Measurements from ENCODE around the gene HDAC11. TPM values are rescaled to one million over a fixed set of nuclear protein-coding genes. Genes with fewer than 3 reads are reported as not detected.
"Not testable (repeated sequence)": the region's sequence is repeated elsewhere in the genome, so short reads cannot be mapped to it uniquely, and the experiment has no call there.

Gene HDAC11
- total and polyA plus RNA-seq, 2 donors: 7.4 to 27.1 TPM

DNA sequence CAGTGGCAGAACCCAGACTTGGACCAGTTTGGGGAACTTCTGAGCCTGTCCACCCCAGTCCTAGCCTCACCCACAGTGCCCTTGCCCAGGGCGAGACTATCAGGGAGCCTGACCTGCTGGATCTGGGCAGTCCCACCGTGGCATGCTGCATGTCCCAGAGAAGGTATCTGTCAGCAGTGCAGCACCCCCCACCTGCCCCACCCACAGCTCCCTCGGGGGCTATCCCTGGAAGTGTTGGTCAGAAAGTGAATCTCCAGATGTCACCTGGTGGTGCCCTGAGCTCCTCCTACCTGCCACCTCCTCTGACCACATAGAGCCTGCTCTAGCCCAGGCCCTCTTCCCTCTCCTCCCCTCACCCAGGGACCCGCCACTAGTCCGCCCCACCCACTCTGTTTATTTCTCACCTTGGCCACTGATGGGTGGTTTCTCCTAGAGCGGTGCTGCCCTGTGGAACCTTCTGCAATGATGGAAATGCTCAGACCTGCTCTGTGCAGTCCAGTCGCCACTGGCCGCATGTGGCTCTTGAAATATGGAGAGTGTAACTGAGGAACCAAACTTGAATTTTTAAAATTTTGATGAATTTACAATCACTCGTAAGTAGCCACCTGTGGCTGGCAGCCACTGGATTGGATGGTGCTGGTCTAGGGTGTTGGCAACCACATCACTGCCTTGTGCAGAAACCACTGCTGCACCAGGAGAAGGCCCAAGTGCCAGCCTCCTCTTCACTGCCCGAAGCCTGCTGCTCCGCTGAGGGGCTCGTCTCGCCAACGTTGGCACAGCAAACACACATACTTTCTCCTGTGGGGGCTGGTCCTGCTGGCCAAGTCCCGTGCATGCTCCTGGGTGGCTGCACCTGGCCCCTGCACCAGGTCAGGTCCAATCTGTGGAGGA is 13.1 kb downstream of the HDAC11 start:
- H3K4me3 ChIP-seq (ENCODE audit: low read depth, low read length): no peak overlapping the region
- 90% methylated on average over 15 of the region's 15 CpGs for WGBS
- H3K36me3 ChIP-seq (ENCODE audit: insufficient read depth): no peaks in the 10 kb centered on the region
- H3K4me1 ChIP-seq (ENCODE audit: insufficient read depth): peaks cover 1% of the 10 kb centered on the region
- no peak overlapping the region for H3K27ac ChIP-seq (ENCODE audit: low read depth)
- DNase-seq (ENCODE audit: extremely low spot score): no peak

DNA sequence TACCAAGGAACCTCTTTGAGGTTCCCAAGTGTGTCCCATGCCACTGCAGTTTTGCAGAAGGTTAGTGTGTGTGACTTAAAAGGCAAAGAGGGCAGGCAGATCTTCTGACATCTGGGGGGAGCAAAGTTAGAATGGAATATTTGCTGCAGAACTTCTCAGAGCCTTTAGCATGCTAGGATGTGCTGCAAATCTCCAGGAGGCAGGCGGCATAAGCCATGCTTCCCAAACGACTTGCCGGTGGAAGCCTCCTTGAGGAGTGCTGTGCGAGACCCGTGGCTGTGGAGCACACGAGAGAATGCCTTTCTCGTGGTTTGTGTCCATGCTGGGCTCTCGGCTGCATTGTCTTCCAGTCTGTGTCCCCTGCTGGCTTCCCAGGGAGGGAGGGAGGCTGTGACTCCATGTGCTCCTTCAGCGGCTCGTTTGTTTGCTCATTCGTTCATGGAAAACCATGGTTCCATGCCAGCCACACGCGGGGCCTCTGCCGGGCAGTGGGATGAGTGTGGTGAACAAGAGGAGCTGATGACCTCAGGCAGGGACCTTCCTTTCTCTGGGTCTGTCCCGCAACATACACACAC is 13.8 kb downstream of the HDAC11 start:
- DNase-seq (ENCODE audit: extremely low spot score): no peak
- Histone ChIP-seq H3K36me3 (ENCODE audit: insufficient read depth) (no peaks in the 10 kb centered on the region), H3K27ac (ENCODE audit: low read depth) (no peak overlapping the region), H3K4me3 (ENCODE audit: low read depth, low read length) (no peak overlapping the region), H3K4me1 (ENCODE audit: insufficient read depth) (peaks cover 1% of the 10 kb centered on the region)
- 75% methylated on average over 15 of the region's 15 CpGs for WGBS

DNA sequence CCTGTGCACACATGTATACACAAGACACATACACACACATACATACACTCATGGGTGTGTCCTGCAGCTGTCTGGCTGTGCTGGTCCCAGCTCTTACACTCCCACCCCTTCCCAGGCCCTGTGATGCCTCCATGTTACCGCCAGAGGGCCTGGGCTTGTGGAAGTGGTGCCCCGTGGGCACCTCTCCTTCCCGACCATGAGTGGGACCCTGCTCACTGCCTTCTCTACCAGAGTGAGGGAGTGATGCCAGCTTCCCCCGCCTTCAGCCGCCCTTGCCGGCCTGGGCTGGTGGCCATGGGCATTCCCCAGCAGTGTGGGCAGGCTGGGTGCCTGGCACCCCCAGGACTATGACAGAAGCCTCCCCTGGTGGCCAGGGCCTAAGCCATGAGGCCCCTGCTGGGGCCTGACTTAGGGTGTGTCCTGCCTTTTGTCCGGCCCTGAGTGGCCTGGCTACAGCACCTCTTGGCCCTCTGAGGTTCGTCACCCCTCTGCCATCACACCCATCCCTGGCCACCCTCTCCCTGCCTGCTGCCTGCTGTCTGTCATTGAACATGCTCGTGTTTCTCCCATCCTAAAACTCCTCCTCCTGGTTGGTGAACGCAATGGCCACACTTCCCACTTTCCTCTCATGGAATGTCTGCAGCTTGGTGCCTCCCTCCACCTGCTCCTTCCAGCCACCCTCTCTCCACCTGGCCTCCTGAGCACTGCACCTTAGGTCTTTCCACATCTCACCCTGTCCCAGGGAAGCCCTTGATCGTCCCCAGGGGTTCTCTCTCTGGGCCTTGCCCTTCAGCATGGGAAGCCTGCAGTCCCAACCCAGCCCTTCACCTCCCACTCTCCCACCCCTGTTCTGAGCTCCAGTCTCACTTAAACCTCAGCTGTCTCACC is 14.6 kb downstream of the HDAC11 start:
- peaks cover 2% of the 10 kb centered on the region for H3K36me3 ChIP-seq (ENCODE audit: insufficient read depth)
- H3K4me3 ChIP-seq (ENCODE audit: low read depth, low read length): no peak overlapping the region
- no peak overlapping the region for H3K27ac ChIP-seq (ENCODE audit: low read depth)
- 60% methylated on average over 11 of the region's 11 CpGs for WGBS
- H3K4me1 ChIP-seq (ENCODE audit: insufficient read depth): peaks cover 1% of the 10 kb centered on the region
- no peak for DNase-seq (ENCODE audit: extremely low spot score)

DNA sequence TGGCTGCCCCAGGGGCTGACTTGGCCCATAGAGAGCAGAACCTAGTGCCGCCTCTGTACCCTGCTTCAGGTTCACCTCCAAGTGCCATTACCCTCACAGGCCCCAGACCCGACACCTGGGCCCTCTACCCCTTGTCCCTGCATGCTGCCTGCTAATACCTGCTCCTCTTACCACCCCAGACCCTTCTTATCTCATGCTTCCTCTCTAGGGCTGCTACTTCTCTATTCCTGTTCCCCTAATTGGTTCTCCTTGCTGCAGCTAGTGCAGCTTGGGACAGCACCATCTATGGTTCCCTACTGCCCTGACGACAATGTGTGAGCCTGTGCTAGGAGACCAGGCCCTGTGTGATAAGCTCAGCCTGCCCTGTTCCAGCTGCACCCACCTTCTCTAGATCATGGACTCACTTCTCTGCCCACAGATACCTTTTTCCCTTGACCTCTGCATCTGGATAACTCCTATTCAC is 15.3 kb downstream of the HDAC11 start:
- Histone ChIP-seq H3K4me3 (ENCODE audit: low read depth, low read length) (no peak overlapping the region), H3K36me3 (ENCODE audit: insufficient read depth) (peaks cover 2% of the 10 kb centered on the region), H3K27ac (ENCODE audit: low read depth) (no peak overlapping the region), H3K4me1 (ENCODE audit: insufficient read depth) (peaks cover 1% of the 10 kb centered on the region)
- no peak for DNase-seq (ENCODE audit: extremely low spot score)
- WGBS: 96% methylated on average over 3 of the region's 3 CpGs

DNA sequence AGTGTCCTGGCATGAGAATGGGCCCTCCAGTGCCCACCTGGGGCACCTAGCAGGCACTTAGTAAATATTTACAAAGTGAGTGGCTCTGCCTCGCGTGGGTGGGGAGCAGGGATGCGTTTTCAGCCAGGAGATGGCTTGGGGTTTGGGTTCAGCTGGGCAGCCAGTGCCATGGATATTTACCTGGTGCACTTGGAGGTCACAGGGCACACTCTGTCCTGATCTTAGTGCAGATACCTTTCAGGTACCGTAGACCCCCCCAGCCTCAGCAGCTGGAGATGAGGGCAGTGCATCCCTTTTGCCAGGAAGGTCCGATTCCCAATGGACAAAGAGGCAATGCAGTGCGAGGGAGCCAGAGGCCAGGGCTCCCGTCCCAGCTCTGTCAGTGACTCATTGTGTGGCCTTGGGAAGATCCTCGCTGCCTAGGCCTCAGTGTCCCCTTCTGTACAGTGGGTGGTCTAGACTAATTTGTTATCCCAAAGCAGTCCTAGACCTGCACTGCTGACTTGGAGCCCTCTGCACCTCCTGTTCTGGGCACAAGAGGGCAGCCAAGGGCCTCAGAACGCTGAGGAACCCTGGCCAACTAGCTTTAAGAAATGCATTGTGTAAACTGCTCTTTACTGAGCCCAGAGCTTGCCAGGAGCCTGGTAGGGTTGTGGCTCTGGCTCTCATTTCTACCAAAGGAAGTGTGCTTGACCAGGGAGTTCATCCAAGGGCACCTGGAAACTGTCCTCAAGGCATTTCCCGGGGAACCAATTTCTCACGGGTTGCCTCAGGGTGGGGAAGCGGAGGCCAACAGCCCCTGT is 16.0 kb downstream of the HDAC11 start:
- 44% methylated on average over 12 of the region's 12 CpGs for WGBS
- no peak overlapping the region for H3K27ac ChIP-seq (ENCODE audit: low read depth)

DNA sequence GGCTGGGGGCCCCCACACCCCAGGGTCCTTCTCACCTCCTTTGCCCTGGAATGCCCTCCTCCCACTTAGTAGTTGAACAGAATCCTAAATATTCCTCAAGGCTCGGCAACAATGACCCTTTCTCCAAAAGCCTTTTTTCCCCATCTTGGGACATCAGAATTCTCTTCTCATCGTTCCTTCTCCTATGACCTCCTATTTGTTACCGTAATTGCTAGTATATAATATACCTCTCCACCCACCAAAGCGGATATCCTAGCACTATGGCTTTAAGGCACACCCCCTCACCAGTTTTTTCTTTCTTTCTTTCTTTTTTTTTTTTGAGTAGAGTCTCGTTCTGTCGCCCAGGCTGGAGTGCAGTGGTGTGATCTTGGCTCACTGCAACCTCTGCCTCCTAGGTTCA is 16.8 kb downstream of the HDAC11 start:
- no peak for DNase-seq (ENCODE audit: extremely low spot score)
- no peak overlapping the region for H3K27ac ChIP-seq (ENCODE audit: low read depth)
- H3K4me1 ChIP-seq (ENCODE audit: insufficient read depth): peaks cover 1% of the 10 kb centered on the region
- no peak overlapping the region for H3K4me3 ChIP-seq (ENCODE audit: low read depth, low read length)
- H3K36me3 ChIP-seq (ENCODE audit: insufficient read depth): peaks cover 2% of the 10 kb centered on the region
- 71% methylated on average over 6 of the region's 6 CpGs for WGBS

More for the DNA sequence above, 16.0 kb downstream of the HDAC11 start:
- Histone ChIP-seq H3K4me3 (ENCODE audit: low read depth, low read length) (no peak overlapping the region), H3K4me1 (ENCODE audit: insufficient read depth) (peaks cover 1% of the 10 kb centered on the region), H3K36me3 (ENCODE audit: insufficient read depth) (peaks cover 2% of the 10 kb centered on the region)
- DNase-seq (ENCODE audit: extremely low spot score): no peak

DNA sequence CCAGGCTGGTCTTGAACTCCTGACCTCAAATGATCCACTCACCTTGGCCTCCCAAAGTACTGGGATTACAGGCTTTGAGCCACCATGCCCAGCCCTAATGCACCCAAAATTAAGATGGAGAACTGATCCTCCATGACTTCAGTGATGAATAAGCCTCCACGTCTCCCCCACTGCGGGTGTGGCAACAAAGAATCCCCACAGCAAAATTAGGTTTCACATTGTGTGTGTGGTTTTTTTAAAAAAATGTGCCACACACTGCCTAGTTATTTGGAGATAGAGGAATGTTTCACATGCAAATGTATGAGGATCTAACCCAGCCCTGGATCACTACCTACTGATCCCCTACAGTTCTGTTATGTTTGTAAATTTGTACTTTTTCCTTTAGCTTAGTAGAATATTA is 17.3 kb downstream of the HDAC11 start:
- no peak for DNase-seq (ENCODE audit: extremely low spot score)
- H3K27ac ChIP-seq (ENCODE audit: low read depth): no peak overlapping the region
- no peak overlapping the region for H3K4me3 ChIP-seq (ENCODE audit: low read depth, low read length)
- H3K36me3 ChIP-seq (ENCODE audit: insufficient read depth): peaks cover 2% of the 10 kb centered on the region
- peaks cover 1% of the 10 kb centered on the region for H3K4me1 ChIP-seq (ENCODE audit: insufficient read depth)
- WGBS: 83% methylated on average over 2 of the region's 2 CpGs

DNA sequence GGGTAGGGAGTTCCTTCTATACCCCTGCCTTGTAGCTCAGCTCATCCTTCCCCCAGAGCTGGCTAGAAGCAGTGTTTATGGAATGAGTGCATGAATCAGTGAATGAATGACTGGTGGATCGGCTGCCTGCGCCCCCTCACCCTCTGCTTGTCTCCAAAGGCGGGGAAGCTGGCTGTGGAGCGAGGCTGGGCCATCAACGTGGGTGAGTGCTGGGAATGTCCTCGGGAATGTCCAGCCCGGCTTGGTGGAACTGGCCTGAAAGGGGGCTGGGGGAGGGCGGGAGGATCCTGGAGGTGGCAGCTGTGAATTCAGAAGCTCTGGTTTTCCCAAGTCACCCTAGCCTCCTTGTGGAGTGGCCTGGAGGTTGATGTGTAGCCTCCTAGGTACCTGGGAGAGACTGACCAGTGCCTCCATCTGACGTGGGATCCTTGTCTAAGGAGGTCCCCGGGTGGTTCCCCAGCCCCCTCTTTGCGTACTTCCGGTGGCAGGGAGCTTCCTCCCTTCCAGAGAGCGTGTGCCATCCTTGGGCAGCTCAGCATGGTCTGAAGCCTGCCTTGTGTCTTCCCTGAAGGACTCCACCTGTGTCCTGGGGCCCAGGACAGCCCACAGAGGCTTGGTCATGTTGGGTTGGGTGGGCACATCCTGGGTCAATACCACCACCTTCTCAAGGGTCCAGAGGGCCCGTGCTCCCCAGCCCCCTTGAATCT is 18.4 kb downstream of the HDAC11 start:
- no peak overlapping the region for H3K4me3 ChIP-seq (ENCODE audit: low read depth, low read length)
- peaks cover 1% of the 10 kb centered on the region for H3K4me1 ChIP-seq (ENCODE audit: insufficient read depth)
- WGBS: 79% methylated on average over 14 of the region's 14 CpGs
- H3K27ac ChIP-seq (ENCODE audit: low read depth): no peak overlapping the region
- no peak for DNase-seq (ENCODE audit: extremely low spot score)
- H3K36me3 ChIP-seq (ENCODE audit: insufficient read depth): peaks cover 2% of the 10 kb centered on the region

DNA sequence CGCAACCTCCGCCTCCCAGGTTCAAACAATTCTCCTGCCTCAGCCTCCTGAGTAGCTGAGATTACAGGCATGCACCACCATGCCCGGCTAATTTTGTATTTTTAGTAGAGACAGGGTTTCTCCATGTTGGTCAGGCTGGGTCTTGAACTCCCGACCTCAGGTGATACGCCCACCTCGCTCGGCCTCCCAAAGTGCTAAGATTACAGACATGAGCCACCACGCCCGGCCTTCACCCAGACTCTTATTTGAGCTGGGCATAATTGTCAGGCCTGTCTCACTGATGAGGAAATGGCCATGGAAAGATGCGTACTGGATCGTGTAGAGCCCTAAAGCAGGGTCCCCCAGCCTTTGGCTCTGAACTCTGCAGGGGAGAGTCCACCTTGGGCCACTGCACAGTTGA is 19.1 kb downstream of the HDAC11 start:
- not testable (repeated sequence) for H3K36me3 ChIP-seq (ENCODE audit: insufficient read depth); H3K27ac ChIP-seq (ENCODE audit: low read depth); H3K4me1 ChIP-seq (ENCODE audit: insufficient read depth); DNase-seq (ENCODE audit: extremely low spot score); H3K4me3 ChIP-seq (ENCODE audit: low read depth, low read length)
- WGBS: 96% methylated on average over 11 of the region's 11 CpGs

DNA sequence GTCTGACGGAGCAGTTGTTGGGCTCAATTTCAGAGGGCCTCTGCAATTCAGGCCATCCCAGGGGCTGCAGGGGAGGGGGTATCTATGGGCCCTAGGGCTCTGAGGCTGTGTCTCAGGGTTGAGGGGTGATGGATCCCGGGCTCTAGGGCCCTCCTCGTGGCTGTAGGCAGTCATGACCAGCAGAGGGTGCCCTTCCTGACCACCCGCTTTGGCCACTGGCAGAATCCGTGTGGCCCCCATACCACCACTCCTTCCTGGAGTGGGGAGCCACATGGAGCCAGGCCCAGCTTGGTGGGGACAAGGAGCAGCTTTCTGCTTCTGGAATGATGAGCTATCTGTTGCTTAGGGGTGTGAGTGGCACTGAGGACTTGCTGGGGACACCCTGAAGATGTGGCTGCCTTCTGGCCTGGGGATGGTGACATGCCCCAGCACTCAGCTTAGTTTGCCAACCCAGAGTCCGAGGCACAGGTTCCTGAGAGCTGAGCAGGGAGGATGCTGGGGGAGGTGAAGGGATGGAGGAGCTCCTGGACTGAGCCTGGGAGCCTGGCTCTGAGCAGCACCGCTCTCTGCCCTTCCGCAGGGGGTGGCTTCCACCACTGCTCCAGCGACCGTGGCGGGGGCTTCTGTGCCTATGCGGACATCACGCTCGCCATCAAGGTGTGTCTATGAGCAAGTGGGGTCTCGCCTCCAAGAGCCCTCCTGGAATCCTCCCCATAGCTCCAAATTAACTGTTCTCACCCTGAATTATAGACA is 20.2 kb downstream of the HDAC11 start:
- Histone ChIP-seq H3K4me3 (ENCODE audit: low read depth, low read length) (no peak overlapping the region), H3K27ac (ENCODE audit: low read depth) (no peak overlapping the region), H3K4me1 (ENCODE audit: insufficient read depth) (peaks cover 1% of the 10 kb centered on the region), H3K36me3 (ENCODE audit: insufficient read depth) (peaks cover 2% of the 10 kb centered on the region)
- DNase-seq (ENCODE audit: extremely low spot score): no peak
- 88% methylated on average over 15 of the region's 15 CpGs for WGBS

DNA sequence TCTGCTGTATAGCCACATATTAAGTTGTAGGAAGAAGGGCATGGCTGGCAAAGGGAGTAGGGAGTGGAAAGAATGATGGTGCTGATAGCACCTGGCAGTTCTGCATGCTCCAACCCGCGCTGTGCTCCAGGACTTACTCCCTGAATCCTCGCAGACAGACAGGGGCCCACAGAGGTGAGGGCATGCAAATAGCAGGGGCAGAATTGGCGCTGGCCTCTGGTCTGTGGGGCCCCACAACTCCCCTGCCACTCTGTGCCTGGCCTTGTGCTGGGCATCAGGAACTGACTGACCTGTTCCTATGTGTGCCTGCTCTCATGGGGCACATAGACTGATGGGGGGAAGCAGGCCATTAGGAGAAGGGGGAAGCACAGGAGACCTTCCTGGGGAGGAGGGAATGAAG is 20.9 kb downstream of the HDAC11 start:
- Histone ChIP-seq H3K4me3 (ENCODE audit: low read depth, low read length) (no peak overlapping the region), H3K36me3 (ENCODE audit: insufficient read depth) (peaks cover 2% of the 10 kb centered on the region), H3K4me1 (ENCODE audit: insufficient read depth) (peaks cover 1% of the 10 kb centered on the region), H3K27ac (ENCODE audit: low read depth) (no peak overlapping the region)
- no peak for DNase-seq (ENCODE audit: extremely low spot score)
- 88% methylated on average over 4 of the region's 4 CpGs for WGBS

DNA sequence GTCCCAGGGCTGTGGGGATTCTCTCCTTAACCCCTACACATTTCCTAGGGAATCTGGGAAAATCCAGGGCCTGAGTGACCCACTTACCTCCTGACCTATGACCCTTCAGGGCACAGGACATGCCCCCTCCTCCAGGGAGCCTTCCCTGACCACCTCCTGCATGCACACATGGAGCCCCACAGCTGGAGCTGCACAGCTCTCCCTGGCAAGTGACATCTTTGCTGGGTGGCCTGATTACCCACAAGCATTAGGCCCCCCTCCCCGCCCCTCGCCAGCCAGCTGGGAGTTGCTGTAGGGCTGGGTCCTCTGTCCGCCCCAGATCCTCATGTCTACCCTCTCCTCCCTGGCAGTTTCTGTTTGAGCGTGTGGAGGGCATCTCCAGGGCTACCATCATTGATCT is 21.4 kb downstream of the HDAC11 start:
- Histone ChIP-seq H3K4me1 (ENCODE audit: insufficient read depth) (peaks cover under 1% of the 10 kb centered on the region), H3K27ac (ENCODE audit: low read depth) (no peak overlapping the region), H3K36me3 (ENCODE audit: insufficient read depth) (peaks cover 2% of the 10 kb centered on the region), H3K4me3 (ENCODE audit: low read depth, low read length) (no peak overlapping the region)
- WGBS: 96% methylated on average over 4 of the region's 4 CpGs
- no peak for DNase-seq (ENCODE audit: extremely low spot score)

Measured in urinary bladder (tissue), 4 donors.